ENCODE data around the gene LCN6. TPM values are rescaled to one million over a fixed set of nuclear protein-coding genes. Genes with fewer than 3 reads are reported as not detected.

Gene LCN6
- total and polyA plus RNA-seq, 9 of the 15 experiments (the other 6 are each of a cell fraction or from before 2014, with no cell fraction given), result 0.10 to 0.45 (median 0.37) TPM; not detected in 5

GRCh38 chr9:136696502-136696901 is 51.8 kb downstream of the LCN6 start:
- peak overlapping the region in 1 of 2 experiments; percentile 61; a peak in 1 of 4 replicates for H3K9ac ChIP-seq (ENCODE audit: insufficient read depth in 1 of 2, low read depth in 2 of 2, low read length in 2 of 2)
- POLR2A ChIA-PET, result interaction anchor here (1.0 to 1.2 kb wide), 2 partner anchors 11 to 12 kb away, joined by 3 read pairs; no protein-coding TSS in a partner anchor

More at GRCh38 chr9:136696502-136696901, 51.8 kb downstream of the LCN6 start:
- Histone ChIP-seq H3K27me3 (ENCODE audit: control insufficient read depth in 2 of 2, insufficient read depth in 2 of 2, low read length in 2 of 2) (no peaks in the 10 kb centered on the region), H3K9me1 (ENCODE audit: control insufficient read depth, insufficient read depth, low read length) (no peaks in the 10 kb centered on the region), H3K4me3 (no peak overlapping the region), H3K36me3 (ENCODE audit: control insufficient read depth, insufficient read depth, low read length) (no peaks in the 10 kb centered on the region), H4K20me1 (replicated peaks; ENCODE audit: control insufficient read depth, insufficient read depth, low read length) (no peaks in the 10 kb centered on the region), H3K4me1 (replicated peaks in 1 of 2; ENCODE audit: control insufficient read depth in 2 of 2, insufficient read depth in 2 of 2, low read length in 2 of 2) (peaks cover 15 to 67% of the 10 kb centered on the region in 2 experiments; a peak in 4 of 5 replicates), H3K9me3 (replicated peaks; ENCODE audit: control insufficient read depth, insufficient read depth, low read depth, low read length) (no peaks in the 10 kb centered on the region), H3K79me2 (ENCODE audit: control insufficient read depth, insufficient read depth, low read length) (no peaks in the 10 kb centered on the region), H2AFZ (ENCODE audit: low read depth, low read length) (no peak overlapping the region), H3K4me2 (ENCODE audit: insufficient read depth, low read length) (no peak overlapping the region), H3K27ac (ENCODE audit: extremely low read depth, low read depth, low read length) (no peak overlapping the region)
- no peak for TF ChIP-seq EWSR1 (IDR thresholded peaks at IDR 0.05; ENCODE audit: borderline replicate concordance, low read depth, partially characterized antibody)
- TF ChIP-seq ZNF263 (CRISPR knock-in tag; IDR thresholded peaks at IDR 0.05; ENCODE audit: borderline replicate concordance), result peak; percentile 90
- TF ChIP-seq PCBP1 (IDR thresholded peaks at IDR 0.05; ENCODE audit: low read depth, low read length, poor library complexity, severe bottlenecking), result peak; percentile 97
- TF ChIP-seq USF1 (CRISPR knock-in tag; IDR thresholded peaks at IDR 0.05), result peak; percentile 62
- peak; percentile 62 for TF ChIP-seq TFE3 (CRISPR knock-in tag; IDR thresholded peaks at IDR 0.05)
- peak; percentile 74 for TF ChIP-seq TFAP4 (CRISPR knock-in tag; IDR thresholded peaks at IDR 0.05; ENCODE audit: borderline replicate concordance)
- TF ChIP-seq ZNF655 (CRISPR knock-in tag; IDR thresholded peaks at IDR 0.05), result no peak
- TF ChIP-seq USF2 (CRISPR knock-in tag; IDR thresholded peaks at IDR 0.05), result peak; percentile 24; the same call in 1 of the 2 replicates
- peak; percentile 57; the same call in 1 of the 2 replicates for TF ChIP-seq RAD51 (IDR thresholded peaks at IDR 0.05; ENCODE audit: borderline replicate concordance, low read depth)
- FAIRE-seq (no peak), ATAC-seq (no peak), DNase-seq (ENCODE audit: extremely low read depth in 1 of 4, low spot score in 3 of 4) (no peak)
- CTCF ChIA-PET (ENCODE audit: low intra/inter-chr PET ratio), result no interaction called here
- no TSS peak for BruUV-seq (replicated peaks)
- intact Hi-C loops (cut with micrococcal nuclease) (no loop called here), in situ Hi-C loops (cut with MboI) (no loop called here)
- WGBS (ENCODE audit: insufficient coverage, low coverage, missing lambda C conversion rate), result 35% methylated on average over 9 of the region's 9 CpGs

All from K562 (cell line).